CD4-positive, alpha-beta T cell treated with Interleukin-6 at 100 ng/mL for 8 hours (primary cell): ENCODE measurements around the gene OCA2.
"Not testable (repeated sequence)": the region's sequence is repeated elsewhere in the genome, so short reads cannot be mapped to it uniquely, and the experiment has no call there.

ENCODE experiments used
- DNase-seq: peaks from one replicate; pipeline ENCODE4 v3.0.0-alpha.2; 2020; ENCODE audit warnings: mixed read lengths, low spot score

The OCA2 gene

GRCh38 chr15:27871078-27871901, 227.8 kb downstream of the OCA2 start:
- DNase-seq = no peak

- no peak for DNase-seq
Measured at GRCh38 chr15:27870320-27870719, 228.8 kb downstream of the OCA2 start.

- DNase-seq = no peak
Measured at GRCh38 chr15:27869697-27870281, 229.3 kb downstream of the OCA2 start.

- DNase-seq = no peak
Measured at GRCh38 chr15:27868828-27869404, 230.2 kb downstream of the OCA2 start.

- DNase-seq = no peak
Measured at GRCh38 chr15:27867861-27868260, 231.3 kb downstream of the OCA2 start.

- no peak for DNase-seq
Measured at GRCh38 chr15:27866505-27867165, 232.5 kb downstream of the OCA2 start.

- DNase-seq = no peak
Measured at GRCh38 chr15:27865926-27866325, 233.2 kb downstream of the OCA2 start.

GRCh38 chr15:27865323-27865922, 233.7 kb downstream of the OCA2 start:
- DNase-seq = no peak

- DNase-seq = no peak
Measured at GRCh38 chr15:27864719-27865118, 234.4 kb downstream of the OCA2 start.

GRCh38 chr15:27864086-27864485, 235.0 kb downstream of the OCA2 start:
- DNase-seq = no peak

GRCh38 chr15:27863000-27863399, 236.1 kb downstream of the OCA2 start:
- no peak for DNase-seq

- DNase-seq = no peak
Measured at GRCh38 chr15:27861171-27861570, 237.9 kb downstream of the OCA2 start.

- no peak for DNase-seq
Measured at GRCh38 chr15:27855137-27855536, 244.0 kb downstream of the OCA2 start.

GRCh38 chr15:27854601-27855000, 244.5 kb downstream of the OCA2 start:
- no peak for DNase-seq

- DNase-seq = no peak
Measured at GRCh38 chr15:27853624-27854455, 245.3 kb downstream of the OCA2 start.

- DNase-seq = no peak
Measured at GRCh38 chr15:27851858-27852210, 247.3 kb downstream of the OCA2 start.

GRCh38 chr15:27850981-27851857, 247.9 kb downstream of the OCA2 start:
- no peak for DNase-seq

GRCh38 chr15:27850050-27850449, 249.1 kb downstream of the OCA2 start:
- DNase-seq = no peak

- DNase-seq = not testable (repeated sequence)
Measured at GRCh38 chr15:27848936-27849335, 250.2 kb downstream of the OCA2 start.
